HG02763 (cell line): ENCODE measurements around the gene TCTN2.
A peak's percentile ranks its signal among the peaks of the same experiment; 100 is the strongest.

Experiments
- ATAC-seq: cut with Tn5 transposase; IDR thresholded peaks from one replicate; pipeline ENCODE4 v1.9.1; 2021; ENCODE audit warnings: mild to moderate bottlenecking, moderate library complexity; ENCODE audit not compliant: unreplicated experiment

Gene TCTN2

GRCh38 chr12:123670882-123671728 is at the start of gene TCTN2:
TSS of gene TCTN2 (plus strand) at chr12:123671113. CDS start at chr12:123671241, 128 bp downstream.
- peak; percentile 99 for ATAC-seq

DNA sequence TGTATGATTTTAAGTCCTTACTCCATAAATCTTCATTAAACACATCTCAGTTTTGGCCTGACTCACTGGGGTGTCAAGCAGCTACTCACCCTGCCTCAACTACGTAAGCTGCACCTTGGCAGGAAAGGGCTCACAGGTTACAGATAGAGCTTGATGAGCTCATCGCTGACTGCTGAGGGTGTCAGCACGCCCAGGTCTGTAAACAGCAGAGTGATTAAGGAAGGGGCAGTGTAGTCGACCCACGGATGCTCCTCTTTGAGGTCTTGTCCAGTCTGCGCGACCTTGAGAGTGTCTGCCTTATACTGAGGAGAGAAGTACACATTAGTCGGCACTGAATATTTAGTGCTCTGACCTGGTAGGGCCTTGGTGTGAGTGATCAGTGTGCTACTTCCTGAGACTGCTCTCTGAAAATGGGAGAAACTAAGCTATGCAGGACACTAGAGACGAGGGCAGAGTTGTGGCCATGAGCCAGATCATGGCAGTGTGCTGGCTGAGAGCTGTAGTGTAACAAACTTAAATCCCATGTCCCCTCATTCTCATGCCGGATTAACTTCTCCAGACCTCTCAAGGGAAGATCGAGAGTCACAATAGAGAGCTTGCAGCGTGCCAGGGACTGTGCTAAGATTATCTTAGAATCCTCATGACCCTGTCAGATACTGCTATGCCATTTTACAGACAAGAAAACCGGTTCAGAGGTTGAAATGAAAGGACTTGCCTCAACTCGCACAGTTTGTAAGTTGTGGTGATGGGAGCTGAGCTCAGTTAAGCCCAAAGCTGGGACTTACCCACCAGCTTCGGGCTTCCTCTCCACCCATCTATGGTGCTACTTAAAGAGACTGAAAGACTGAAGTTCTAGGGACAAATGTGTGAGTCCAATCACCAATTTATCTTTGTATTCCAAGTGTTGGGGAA is 49.0 kb upstream of the TCTN2 start:
- ATAC-seq: no peak

GRCh38 chr12:123633379-123634141 is 37.4 kb upstream of the TCTN2 start, which contains the start of the genes EIF2B1 and GTF2H3:
TSS of gene EIF2B1 (minus strand) at chr12:123633686. CDS start at chr12:123633557, 129 bp downstream.
TSS of gene GTF2H3 (plus strand) at chr12:123633829. CDS start at chr12:123633860, 31 bp downstream.
- peak; percentile 96 for ATAC-seq

GRCh38 chr12:123634142-123634561 is 36.8 kb upstream of the TCTN2 start:
- ATAC-seq: no peak

DNA sequence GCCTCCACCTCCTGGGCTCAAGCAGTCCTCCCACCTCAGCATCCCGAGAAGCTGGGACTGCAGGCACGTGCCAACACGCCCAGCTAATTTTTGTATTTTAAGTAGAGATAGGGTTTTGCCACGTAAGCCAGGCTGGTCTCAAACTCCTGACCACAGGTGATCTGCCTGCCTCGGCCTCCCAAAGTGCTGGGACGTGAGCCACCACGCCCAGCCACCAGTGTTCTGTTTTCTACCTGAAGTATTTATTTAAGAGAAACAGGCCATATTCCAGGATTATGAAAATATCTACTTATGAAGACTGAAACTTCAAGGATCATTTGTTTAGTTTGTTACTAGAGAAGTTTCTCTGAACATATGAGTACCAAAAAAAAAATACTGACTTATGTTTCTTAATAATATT is 27.0 kb upstream of the TCTN2 start:
- no peak for ATAC-seq

GRCh38 chr12:123645380-123645779 is 25.5 kb upstream of the TCTN2 start:
- ATAC-seq: no peak

DNA sequence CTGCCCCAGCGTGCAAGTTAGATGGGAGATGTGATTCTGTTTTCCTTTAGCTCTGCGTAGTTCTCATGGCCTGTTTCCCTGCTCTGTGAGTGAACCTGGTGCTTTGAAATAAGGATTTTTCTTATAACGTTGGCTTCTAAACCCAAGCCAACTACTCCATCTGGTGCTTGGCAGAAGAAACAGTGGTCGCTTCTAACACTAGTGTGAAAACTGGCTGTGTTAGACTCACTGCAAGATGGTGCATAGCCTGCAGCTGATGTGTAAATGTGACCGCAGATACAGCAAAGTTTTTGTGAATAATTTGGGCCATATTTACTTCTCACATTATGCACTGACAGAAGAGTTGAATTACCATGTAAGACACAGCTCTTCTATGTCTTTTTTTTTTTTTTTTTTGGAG is 25.0 kb upstream of the TCTN2 start:
- no peak for ATAC-seq

GRCh38 chr12:123648401-123648800 is 22.5 kb upstream of the TCTN2 start:
- ATAC-seq: no peak

- ATAC-seq: no peak
Measured at GRCh38 chr12:123654129-123654701, 16.7 kb upstream of the TCTN2 start.

DNA sequence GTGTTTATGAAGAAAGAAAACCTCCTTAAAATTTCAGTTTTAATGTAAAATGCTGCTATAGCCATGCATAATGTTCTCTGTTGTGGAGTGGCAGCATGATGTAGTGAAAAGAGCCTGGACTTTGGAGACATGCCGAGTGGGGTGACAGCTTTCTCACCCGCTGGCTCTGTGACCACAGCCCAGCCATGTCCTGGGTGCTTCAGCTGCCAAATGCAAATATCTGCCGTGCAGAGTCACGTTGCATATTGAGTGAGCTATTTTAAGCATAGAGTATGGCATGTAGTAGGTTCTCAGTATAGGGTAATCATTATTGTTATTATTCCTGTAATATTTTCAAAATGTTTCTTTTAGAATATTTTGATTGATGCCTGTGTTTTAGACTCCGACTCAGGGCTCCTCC is 15.5 kb upstream of the TCTN2 start:
- ATAC-seq: peak; percentile 83

DNA sequence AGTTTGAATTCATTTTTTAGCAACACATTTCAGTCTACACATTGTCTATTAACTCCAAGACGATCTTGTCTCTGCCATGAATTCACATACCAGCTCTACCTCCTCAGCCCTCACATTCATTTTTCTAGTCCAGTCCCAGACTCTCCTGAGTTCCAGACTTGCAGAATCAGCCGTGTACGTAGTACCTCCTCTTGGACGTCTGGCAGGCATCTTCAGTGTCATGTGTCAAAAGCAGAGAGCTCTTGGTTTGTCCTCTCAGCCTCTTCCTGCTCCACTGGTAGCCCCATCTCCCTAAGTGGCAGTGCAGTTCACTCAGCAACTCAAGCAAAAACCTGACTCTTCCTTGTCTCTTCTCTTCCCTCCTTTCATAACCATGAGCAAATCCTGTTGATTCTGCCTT is 14.5 kb upstream of the TCTN2 start:
- ATAC-seq: no peak

GRCh38 chr12:123657211-123657610 is 13.7 kb upstream of the TCTN2 start:
- no peak for ATAC-seq

DNA sequence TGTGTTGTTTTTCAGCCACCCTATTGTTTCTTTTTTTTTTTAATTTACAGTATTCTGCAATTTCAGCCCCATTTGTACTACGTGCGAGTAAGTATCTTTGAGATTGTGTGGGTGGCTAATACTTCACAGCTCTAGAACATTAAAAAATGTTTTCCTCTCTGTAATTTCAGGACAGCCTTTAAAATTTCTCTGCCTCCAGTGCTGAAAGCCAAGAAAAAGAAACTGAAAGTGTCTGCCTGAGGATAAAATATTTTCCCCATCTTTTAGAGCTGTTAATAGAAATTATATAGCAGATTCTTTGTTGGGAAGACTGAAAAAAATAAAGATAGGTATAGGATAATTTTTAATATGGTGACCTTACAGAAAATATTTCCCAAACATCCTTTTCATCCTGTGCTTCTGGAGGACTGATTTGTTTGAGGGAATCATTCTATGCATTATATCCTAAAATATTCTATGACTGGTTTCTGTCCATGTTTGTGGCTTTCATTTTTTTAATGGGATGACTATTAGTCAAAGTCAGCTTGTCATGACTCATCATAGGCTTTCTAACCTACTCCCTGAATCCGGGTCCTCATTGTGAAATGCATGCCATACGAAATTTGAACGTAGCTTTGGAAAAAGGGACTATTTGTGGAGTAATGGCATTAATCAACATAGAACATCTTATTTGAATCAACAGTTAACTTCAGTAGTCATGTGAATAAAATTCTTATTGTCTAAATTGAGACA is 10.8 kb upstream of the TCTN2 start:
- no peak for ATAC-seq

DNA sequence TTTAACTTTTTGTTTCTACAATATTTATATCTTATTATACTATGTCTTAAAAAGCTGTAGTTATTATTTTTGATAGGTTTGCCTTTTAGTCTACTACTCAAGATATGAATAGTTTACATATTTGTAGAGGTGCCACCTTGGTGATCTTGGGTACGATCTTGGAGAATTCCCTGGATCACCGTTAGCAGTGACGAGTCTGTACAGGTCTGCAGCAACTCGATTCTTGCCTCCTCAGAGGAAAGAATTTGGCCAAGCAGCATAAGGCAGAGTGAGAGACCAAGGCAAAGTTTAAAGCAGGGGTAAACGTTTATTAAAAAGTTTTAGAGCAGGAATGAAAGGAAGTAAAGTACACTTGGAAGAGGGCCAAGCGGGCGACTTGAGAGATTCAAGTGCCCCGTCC is 3.1 kb upstream of the TCTN2 start:
- ATAC-seq: no peak

GRCh38 chr12:123671876-123672275 is 963 bp downstream of the TCTN2 start:
- ATAC-seq: no peak

- ATAC-seq: no peak
Measured at GRCh38 chr12:123675436-123675835, 4.5 kb downstream of the TCTN2 start.

DNA sequence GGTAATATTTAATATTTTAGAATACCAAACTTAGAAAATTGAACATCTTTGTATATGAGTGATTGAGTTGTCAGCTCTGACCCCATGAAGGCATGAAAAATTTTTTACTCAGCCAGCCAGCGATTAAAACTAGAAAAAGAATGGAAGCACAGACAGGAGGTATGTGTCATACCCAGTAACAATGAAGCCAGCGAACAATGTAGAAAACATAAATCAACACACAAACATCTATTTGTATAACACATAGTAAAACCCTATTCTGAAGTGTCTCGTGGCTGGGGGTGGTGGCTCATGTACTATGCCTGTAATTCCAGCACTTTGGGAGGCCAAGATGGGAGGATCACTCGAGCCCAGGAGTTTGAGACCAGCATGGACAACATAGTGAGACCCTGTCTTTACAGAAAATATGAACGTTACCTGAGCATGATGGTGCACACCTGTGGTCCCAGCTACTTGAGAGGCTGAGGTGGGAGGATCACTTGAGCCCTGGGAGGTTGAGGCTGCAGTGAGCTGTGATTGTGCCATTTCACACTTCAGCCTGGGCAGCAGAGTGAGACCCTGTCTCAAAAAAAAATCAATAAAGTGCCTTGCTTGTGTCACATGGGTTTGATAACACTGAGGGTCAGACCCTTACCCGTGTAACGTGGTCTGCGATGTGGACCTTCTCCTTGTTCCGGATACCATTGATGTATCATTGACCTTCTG is 5.9 kb downstream of the TCTN2 start:
- ATAC-seq: no peak

DNA sequence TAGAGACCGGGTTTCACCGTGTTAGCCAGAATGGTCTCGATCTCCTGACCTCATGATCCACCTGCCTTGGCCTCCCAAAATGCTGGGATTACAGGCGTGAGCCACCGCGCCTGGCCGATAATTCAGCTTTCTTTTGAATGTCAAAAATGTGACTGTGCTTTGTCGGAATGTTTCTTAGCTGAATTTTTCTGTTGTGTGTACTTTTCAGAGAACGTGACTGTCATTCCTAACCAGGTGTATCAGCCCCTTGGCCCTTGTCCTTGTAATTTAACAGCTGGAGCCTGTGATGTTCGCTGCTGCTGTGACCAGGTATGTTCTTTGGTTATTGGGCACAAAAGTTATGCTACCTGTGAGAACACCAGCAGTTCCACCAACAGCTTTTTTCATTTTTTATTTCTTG is 8.1 kb downstream of the TCTN2 start:
- ATAC-seq: no peak

- no peak for ATAC-seq
Measured at GRCh38 chr12:123681605-123682004, 10.7 kb downstream of the TCTN2 start.
